ENCODE measurements around the gene ZNF343.

The ZNF343 gene

GRCh38 chr20:2468581-2469407 lies 39.9 kb downstream of the ZNF343 start:
- no peak for DNase-seq

GRCh38 chr20:2467412-2467811 lies 41.3 kb downstream of the ZNF343 start:
- DNase-seq = no peak

GRCh38 chr20:2465100-2465499 lies 43.6 kb downstream of the ZNF343 start:
- no peak for DNase-seq

- DNase-seq = no peak
These were observed 44.9 kb downstream of the ZNF343 start for GRCh38 chr20:2463616-2464365.

- no peak for DNase-seq
These were observed 46.2 kb downstream of the ZNF343 start for GRCh38 chr20:2462484-2462883.

GRCh38 chr20:2460752-2461424 lies 47.8 kb downstream of the ZNF343 start:
- DNase-seq = no peak

GRCh38 chr20:2459981-2460751 lies 48.5 kb downstream of the ZNF343 start:
- DNase-seq = no peak

GRCh38 chr20:2458919-2459499 lies 49.7 kb downstream of the ZNF343 start:
- DNase-seq = no peak

GRCh38 chr20:2455771-2456497 lies 52.8 kb downstream of the ZNF343 start:
- DNase-seq = no peak

- no peak for DNase-seq
These were observed 54.9 kb downstream of the ZNF343 start for GRCh38 chr20:2453792-2454191.

- DNase-seq = peak; percentile 84
These were observed 56.6 kb downstream of the ZNF343 start for GRCh38 chr20:2451939-2452732.

GRCh38 chr20:2451422-2451821 lies 57.3 kb downstream of the ZNF343 start:
- DNase-seq = no peak

GRCh38 chr20:2449386-2449785 lies 59.3 kb downstream of the ZNF343 start:
- no peak for DNase-seq

- no peak for DNase-seq
These were observed 61.9 kb downstream of the ZNF343 start for GRCh38 chr20:2446845-2447244.

All from activated effector memory CD4-positive, alpha-beta T cell treated with anti-CD3 and anti-CD28 coated beads, Interleukin-2, amount 50 U/mL, for 16 hours (primary cell).